GM20431 (cell line): ENCODE measurements around the gene FUBP3.

Experiments
- in situ Hi-C: fragments of 300-500 bp; cut with MseI, MboI; formaldehyde crosslinking; loops from one replicate; pipeline ENCODE4 v1.15.0; 2020; ENCODE audit warnings: low sequenced_read_pairs; ENCODE audit not compliant: unreplicated experiment

The FUBP3 gene

DNA sequence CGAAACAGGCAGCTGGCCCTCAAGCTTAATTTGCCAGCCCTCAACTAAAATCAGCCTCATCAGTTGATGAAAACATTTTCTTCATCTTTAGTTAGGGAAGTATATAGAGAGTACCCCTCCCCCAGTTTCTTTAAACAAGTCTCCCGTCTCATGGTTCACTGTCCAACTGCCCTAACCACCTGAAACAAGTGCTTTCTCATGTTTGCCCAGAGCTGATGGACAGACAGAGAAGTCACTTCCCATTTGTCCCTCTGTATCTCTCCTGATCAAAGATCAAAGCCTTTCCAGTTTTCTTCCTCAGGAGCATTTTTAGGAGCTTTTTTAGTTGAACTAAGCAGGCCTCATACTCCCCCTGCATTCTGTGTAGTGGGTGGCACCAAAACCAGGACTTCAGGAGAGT is 21.7 kb downstream of the FUBP3 start:
- in situ Hi-C loops = no loop called here

DNA sequence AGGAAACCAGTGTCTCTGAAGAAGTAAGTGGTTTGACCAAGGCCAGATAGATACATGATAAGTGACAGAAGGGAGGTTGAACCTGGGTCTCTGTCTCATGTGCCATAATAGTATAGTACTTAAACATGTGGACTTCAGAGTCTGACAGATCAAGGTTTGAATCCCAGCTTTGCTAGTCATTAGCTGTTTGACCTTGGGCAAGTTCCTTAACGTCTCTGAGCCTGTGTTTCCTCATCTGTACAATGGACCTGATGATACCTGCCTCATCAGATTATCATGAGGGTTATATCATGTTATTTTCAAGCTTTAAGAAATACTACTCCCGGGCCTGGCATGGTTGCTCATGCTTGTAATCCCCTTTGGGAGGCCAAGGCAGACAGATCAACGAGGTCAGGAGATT is 24.9 kb downstream of the FUBP3 start:
- in situ Hi-C loops = no loop called here

DNA sequence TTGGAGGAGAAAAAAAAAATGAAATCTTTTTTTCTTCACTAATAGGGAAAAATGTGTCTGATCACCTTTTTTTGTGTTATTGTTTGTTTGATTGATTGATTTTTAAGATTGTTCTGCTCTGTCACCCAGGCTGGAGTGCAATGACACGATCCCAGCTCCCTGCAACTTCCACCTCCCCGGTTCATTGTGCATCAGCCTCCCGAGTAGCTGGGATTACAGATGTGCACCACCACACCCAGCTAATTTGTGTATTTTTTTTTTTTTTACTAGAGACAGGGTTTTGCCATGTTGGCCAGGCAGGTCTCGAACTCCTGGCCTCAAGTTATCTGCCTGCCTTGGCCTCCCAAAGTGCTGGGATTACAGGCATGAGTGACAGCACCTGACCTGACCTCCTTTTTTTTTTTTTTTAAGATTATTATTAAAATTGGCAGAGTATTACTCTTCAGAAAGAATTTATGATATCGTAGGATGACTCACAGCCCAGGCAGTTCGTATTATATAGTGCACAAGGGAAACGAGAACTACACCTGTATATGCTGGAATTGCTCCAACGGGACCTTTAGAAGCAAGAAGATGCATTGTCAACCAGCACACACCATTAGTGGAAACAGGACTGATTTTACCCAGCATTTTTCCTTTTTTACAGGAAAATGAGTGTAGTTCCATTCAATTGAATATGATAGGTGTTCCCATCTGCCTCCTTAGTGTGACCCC is 27.7 kb downstream of the FUBP3 start:
- in situ Hi-C loops = no loop called here

DNA sequence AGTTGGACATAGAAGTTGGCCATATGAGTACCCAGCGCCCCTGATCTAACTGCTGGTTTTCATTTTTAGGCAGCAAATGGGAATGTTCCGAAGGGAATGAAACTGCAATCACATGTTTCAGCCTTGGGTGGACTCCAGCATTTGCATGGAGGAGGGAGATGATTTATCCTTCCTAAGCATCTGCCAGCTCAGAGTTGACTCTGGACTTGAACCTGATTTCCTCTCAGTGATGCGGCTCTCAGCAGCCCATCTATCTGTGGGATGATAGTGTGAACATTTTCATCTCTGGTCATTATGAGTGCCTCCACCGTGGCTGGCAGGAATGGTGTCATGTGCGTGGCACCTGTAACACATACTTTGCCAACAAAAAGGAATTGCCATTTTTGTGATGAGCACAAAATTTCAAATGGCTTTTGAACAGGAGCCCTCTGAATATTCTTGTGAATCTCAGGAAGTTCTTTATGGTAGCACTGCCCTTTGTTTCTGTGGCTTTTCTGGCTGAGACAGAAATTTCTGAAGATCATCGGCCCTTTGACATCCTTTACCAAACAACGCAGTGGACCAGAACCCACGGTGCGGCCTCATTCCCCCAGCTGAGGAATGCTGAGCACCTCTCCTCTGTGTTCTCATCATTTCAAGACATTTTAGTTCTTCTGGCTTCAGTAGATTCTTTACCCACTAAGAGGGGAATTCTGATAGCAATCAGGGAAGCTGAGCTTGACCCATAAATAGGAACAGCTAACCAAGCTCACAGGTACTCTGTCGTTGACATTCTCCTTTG is 28.5 kb downstream of the FUBP3 start:
- in situ Hi-C loops = no loop called here

DNA sequence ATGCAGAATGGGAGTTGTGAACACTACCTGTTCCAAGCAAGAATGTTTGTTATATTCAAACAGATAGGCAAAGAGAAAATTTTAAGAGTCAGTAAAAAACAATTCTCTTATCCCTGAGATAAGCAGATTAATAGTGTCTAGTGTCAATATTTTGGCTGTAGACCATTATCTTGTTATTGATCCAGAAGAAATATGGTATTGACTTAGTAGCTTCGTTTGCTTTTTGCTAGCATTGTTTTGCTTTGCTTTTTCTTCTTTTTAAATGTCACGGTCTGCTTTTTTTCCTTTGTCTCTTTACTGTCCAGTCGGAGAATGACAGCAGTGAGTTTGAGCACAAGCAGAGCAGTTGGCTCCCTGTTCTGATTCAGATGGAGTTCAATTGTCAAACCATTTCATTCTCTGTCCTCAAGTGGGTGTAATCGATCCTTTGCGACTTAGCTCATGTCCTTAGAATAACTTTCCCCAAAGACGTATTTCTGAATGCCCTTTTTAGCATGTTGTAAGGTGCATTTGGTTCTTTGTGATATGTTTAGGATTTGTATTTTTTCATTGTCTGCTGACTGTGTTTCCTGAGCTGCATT is 29.3 kb downstream of the FUBP3 start:
- in situ Hi-C loops = no loop called here

DNA sequence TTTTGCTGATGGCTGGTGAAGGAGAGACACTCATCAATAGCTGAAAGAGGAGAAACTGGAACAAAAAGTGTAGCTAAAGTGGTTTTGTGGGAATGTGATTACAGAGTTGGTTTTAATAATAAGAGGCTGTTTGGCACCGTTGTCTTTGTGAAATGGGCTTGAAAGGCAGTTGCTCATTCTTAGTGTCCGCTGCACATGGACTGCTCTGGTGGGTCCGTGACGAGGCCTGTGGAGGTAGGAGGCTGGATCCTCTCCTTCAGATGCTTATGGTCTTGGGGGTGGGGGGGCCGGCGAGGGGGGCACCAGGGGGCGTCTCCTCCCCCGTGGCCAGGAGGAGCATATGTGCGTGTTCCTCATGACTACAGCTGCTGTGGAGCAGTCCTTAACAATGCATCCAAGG is 29.8 kb downstream of the FUBP3 start:
- in situ Hi-C loops = no loop called here

DNA sequence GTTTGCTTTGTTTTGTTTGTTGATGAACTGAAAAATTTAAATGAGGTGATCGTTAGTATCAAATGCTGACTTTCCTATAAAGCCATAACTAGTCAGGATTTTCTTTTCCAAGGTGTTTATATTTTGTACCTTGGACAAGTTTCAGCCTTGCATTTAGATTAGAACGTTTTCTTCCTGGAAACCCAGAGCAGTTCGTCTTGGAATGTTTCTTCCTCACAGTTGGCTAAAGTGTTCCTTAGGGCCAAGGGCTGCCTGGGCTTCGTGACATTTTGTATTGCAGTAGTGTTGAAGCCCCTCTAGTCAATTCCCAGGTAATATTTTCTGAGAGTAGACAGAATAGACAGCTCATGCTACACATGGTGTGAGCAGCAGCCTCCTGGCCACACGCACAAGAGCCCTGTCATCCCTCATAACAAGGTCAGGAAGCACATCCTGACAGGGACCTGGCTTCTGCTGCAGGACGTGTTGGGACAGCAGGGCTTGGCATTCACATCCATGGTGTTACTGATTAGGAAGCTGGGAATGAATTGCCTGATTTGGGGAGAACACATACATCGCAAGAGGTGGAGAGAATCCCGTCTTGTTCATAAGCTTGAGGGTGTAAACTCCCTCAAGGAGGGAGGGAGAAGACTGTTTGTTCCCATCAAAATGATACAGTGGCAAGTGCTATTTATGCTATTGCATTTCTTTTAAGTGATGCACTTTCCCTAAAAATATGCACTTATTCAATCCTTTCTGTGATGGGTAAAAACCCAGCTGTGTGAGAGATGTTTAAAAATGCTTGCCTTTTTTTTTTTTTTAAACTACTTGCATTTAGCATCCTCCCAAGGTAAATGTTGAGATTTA is 31.7 kb downstream of the FUBP3 start:
- in situ Hi-C loops = no loop called here

DNA sequence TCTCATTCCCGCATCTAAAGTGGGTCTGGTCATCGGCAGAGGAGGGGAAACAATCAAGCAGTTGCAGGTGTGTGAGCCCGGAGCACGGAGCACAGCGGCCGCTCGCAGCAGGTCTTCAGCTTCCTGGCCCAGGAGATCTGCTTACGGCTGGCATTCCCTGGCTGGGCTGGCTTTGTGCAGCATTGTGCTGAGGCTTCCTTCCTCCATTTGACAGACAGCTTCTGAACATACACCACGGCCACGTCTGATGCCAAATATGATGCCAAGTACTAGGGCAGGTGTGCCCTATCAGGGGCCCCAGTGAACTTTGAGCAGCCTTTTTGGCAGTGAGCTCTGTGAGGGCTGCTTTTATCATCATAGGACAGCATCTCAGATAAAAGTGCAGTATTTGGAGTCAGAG is 37.1 kb downstream of the FUBP3 start:
- in situ Hi-C loops = no loop called here

DNA sequence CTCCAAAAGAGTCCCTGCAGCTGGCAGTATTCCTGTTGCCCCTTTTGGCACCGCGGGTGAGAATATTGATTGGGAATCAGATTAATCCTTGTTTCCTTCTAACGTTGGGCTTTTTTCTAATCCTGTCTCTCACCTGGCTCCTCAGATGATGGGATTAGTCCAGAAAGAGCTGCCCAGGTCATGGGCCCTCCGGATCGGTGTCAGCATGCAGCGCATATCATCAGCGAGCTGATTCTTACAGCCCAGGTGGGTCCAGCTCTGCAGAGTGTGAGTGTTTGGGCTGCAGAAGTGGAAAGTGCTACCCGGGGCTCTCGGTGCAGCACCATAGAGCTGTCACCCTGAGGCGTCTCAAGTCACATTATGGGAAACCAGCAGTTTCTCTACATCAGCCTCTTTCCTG is 44.1 kb downstream of the FUBP3 start:
- in situ Hi-C loops = no loop called here

DNA sequence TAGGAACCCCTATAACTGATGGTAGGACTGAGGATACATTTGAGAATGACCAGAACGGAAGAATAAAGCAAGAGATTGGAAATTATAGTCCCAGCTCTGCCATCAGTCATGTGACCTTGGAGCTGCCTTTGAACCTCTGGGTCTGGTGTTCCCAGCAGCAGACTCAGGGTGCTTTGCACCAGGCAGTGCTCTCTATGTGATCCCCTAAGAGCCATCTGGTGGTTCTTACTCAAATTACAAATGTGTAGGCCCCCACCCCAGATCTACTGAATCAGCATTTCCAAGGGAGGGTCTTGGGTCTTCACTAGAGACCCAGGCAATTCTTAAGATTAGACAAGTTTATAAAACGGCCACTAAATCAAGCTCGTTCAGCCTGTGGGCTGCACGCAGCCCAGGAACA is 44.8 kb downstream of the FUBP3 start:
- in situ Hi-C loops = no loop called here

DNA sequence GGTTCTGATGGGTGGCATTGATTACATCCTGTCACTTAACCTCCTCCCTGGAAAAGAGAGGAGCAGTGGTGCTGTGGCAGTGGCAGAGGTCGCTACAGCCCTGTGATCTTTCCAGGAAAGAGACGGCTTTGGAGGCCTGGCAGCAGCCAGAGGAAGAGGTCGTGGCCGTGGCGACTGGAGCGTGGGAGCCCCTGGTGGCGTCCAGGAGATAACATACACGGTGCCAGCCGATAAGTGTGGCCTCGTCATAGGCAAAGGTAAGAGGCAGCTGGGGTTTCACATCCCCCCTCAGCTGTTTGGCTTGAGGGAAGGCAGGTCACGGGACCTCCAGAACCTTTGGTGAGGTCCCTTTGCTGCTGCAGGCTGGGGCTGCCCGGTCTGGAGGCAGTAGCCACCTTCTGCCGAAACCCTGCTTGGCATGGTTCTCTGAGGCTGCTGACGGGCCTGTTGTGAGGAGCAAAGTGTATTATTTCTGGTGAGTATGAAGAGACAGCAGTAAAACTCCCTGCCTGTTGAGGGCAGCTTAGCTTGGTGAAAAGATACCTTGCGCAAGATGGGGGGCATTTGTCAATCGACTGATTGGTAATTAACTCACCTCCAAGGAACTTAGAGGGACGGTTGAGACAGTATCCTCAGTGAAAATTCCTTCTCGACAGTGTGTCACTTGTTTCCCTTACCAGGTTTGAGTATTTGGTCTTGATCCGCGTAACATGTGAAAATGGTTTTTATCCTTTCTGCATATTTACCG is 47.0 kb downstream of the FUBP3 start:
- in situ Hi-C loops = loop anchor here (25.0 kb wide), 1 partner anchor 939 kb away; no protein-coding TSS in a partner anchor

DNA sequence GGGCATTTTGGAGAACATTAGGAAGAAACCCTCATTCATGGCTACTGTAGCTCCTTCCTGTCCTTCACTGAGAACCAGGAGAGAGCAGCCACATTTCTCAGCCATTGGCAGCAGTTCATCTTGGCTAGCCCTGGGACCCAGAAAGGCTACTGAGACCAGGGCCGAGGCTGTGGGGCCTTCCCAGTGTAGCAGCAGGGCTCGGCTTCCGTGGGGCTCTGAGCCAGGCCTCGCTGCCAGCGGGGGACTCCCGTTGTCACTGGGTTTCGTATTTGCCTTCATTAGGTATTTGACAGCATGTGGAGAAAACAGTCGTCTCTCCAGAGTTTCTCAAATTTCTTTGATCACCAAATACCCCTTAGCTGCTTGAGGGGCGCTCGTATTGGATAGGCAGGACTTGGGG is 47.7 kb downstream of the FUBP3 start:
- in situ Hi-C loops = loop anchor here (25.0 kb wide), 1 partner anchor 940 kb away; no protein-coding TSS in a partner anchor

DNA sequence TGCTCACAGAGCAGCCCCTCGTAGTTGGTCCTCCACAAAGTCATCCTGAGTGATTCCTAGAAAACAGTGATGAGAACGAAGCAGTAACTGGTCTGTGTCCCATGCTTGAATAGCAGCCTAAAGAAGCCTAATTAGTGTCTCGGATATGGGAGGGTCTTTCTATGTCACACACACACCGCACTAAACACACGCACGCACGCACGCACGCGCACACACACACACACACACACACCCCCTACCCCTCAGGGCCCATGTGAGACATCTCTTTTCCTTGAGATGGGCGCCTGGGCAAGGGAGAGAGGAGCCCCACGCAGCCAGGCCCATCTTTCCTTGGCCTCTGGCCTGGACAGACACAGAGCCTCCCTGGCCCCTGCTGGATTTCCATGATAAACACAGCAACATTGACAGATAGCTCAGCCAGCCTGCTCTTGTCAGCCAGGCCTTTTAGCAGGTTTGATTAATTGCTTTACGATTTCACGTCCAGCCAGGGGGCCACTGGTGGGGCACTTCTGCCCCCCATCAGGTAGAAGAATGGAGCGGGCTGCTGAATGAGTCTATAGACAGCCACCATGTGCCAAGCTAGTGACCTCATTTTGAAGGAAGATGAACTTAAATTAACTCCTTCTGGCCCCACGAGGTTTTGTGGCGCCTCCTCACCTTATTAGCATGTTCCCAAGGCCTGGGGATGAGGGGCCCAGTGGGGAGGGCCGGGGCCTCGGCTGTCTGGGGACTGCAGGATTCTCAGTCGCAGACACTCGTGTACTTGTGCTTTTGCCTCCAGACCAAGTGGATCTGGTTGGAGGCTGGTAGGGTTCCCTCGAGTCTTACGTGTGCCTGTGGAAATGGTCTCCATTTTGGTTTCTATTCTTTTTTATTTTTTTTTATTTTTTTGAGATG is 48.8 kb downstream of the FUBP3 start:
- in situ Hi-C loops = loop anchor here (25.0 kb wide), 1 partner anchor 941 kb away; no protein-coding TSS in a partner anchor

DNA sequence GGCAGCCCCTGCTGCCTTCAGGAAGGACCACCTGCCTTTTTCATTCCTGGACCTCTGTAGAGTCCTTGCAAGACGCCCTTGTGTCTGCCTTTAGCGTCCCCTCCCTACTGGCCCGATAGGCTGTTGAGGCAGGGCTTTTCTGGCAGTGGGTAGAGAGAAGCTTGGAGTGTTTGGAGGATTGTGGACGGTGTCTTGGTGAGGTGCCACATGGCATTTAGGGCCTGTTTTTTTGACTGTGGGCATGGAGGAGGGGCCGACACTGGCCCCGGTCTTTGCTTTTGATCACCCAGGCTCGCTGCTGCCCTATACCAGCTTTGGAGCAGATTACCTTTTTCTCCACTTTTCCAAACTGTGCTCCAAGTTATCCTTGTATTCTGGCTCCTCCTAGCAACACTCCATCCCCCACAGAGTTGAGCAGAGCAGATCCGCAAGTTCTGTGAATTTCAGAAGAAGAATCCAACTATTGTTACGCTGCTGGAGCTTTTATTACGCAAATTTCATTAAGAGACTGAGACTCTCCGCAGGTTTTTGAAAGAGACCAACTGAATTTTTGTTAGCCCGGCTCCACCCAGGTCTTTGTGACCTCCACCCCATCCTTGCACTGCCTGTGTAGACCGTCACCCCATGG is 50.2 kb downstream of the FUBP3 start:
- in situ Hi-C loops = loop anchor here (25.0 kb wide), 1 partner anchor 942 kb away; no protein-coding TSS in a partner anchor

DNA sequence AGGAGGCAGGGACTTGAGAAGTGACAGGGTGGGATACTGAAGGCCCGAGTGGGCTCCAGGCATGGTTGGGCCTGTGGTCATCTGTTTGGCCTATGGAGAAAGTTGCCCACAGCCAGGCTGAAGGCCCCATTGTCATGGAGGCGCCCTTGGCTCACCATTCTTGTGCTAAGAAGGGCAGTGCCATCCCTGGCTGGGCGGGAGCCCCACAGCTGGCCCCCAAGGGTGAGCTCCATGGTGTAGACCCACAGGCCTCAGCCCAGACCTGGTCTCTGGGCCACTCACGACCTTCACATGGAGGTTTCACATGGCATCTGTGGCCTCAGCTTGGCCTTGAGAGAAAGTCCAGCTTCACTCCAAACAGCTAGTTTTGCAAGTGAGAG is 50.7 kb downstream of the FUBP3 start:
- in situ Hi-C loops = loop anchor here (25.0 kb wide), 1 partner anchor 943 kb away; no protein-coding TSS in a partner anchor

DNA sequence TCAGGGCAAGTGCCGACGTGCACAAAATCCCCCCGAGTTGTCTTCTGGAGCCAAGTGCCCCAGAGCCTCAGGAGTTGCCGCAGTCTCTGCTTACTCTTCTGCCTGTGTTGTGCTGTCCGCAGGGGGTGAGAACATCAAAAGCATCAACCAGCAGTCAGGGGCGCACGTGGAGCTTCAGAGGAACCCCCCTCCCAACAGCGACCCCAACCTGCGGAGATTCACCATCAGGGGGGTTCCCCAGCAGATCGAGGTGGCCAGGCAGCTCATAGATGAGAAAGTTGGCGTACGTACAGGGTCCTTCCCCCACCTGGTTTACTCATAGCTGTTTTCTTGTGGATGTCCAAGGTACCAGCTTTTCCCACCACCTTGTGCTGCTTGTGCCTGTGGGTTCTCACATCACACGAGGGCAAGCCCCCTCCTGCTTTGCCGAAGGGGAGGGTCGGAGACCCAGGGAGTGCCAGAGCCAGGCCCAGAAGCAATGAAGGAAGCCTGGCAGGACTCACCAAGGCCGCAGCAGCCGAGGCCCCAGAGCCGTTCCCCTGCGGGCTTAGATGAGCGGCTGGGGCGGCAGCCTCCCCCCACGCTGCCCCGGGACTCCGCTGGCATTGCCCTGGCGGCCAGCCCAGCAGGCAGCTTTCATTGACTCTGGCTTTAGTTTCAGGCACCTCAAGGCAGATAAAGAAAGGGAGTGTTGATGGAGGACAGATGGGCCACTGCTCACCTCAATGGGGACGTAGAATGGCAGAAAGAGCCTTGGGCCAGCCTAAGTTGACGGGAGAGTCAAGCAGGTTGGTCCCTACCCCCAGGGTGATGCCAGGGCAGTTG is 51.3 kb downstream of the FUBP3 start:
- in situ Hi-C loops = loop anchor here (25.0 kb wide), 1 partner anchor 943 kb away; no protein-coding TSS in a partner anchor
